ENCODE measurements around the gene ALKBH5. TPM values are rescaled to one million over a fixed set of nuclear protein-coding genes. Genes with fewer than 3 reads are reported as not detected.

The ALKBH5 gene
- total RNA-seq, 1 experiment from 2014 or later, result 105 TPM

DNA sequence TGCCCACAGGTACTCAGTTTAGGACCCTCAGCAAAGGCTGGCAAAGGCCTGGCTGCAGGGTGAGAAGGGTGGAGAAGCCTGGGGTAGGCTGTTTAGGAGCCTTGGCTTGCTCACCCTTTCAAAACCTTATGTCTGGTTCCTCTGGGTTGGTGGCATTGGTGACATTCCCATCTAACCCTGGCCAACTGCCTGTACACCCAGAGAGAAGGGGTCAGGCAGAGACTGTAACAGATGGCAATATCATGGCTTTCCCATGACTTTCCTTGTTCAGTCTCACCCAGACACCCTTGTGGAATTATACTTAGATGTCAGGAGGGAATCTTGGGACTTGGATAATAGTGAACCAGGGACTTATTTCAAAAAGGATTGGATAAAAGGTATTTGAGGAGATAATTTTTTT lies 23.3 kb downstream of the ALKBH5 start:
- TF ChIP-seq ZNF121 (CRISPR knock-in tag; IDR thresholded peaks at IDR 0.05) (no peak), FOXP4 (CRISPR knock-in tag; IDR thresholded peaks at IDR 0.05) (no peak), HMGA2 (CRISPR knock-in tag; IDR thresholded peaks at IDR 0.05) (no peak)
- TF ChIP-seq, protein P1, sequence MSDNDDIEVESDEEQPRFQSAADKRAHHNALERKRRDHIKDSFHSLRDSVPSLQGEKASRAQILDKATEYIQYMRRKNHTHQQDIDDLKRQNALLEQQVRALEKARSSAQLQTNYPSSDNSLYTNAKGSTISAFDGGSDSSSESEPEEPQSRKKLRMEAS (CRISPR knock-in tag; IDR thresholded peaks at IDR 0.05), result no peak
- TF ChIP-seq, protein P2, sequence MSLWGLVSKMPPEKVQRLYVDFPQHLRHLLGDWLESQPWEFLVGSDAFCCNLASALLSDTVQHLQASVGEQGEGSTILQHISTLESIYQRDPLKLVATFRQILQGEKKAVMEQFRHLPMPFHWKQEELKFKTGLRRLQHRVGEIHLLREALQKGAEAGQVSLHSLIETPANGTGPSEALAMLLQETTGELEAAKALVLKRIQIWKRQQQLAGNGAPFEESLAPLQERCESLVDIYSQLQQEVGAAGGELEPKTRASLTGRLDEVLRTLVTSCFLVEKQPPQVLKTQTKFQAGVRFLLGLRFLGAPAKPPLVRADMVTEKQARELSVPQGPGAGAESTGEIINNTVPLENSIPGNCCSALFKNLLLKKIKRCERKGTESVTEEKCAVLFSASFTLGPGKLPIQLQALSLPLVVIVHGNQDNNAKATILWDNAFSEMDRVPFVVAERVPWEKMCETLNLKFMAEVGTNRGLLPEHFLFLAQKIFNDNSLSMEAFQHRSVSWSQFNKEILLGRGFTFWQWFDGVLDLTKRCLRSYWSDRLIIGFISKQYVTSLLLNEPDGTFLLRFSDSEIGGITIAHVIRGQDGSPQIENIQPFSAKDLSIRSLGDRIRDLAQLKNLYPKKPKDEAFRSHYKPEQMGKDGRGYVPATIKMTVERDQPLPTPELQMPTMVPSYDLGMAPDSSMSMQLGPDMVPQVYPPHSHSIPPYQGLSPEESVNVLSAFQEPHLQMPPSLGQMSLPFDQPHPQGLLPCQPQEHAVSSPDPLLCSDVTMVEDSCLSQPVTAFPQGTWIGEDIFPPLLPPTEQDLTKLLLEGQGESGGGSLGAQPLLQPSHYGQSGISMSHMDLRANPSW (CRISPR knock-in tag; conservative IDR thresholded peaks at IDR 0.05; ENCODE audit: low read depth), result no peak
- ChIA-PET CTCF (no interaction called here), POLR2A (no interaction called here)
- Mint-ChIP-seq H3K4me1 (peaks cover 4% of the 10 kb centered on the region; the same call in 1 of the 2 replicates), H3K36me3 (peaks cover 44% of the 10 kb centered on the region), H3K27me3 (ENCODE audit: low read depth) (no peaks in the 10 kb centered on the region), H3K4me3 (no peak overlapping the region), H3K27ac (no peak overlapping the region), H3K9me3 (no peaks in the 10 kb centered on the region)
- no peak for DNase-seq (ENCODE audit: low spot score)
- no peak for ATAC-seq

GRCh38 chr17:18208092-18208491 lies 24.5 kb downstream of the ALKBH5 start:
- Mint-ChIP-seq H3K36me3 (peaks cover 44% of the 10 kb centered on the region), H3K9me3 (no peaks in the 10 kb centered on the region), H3K4me1 (peaks cover 4% of the 10 kb centered on the region; the same call in 1 of the 2 replicates), H3K27ac (no peak overlapping the region), H3K4me3 (no peak overlapping the region), H3K27me3 (ENCODE audit: low read depth) (no peaks in the 10 kb centered on the region)
- ChIA-PET POLR2A (no interaction called here), CTCF (no interaction called here)
- no peak for DNase-seq (ENCODE audit: low spot score)
- no peak for ATAC-seq
- TF ChIP-seq TP53 (CRISPR knock-in tag; IDR thresholded peaks at IDR 0.05) (no peak), TCF7 (CRISPR knock-in tag; IDR thresholded peaks at IDR 0.05; ENCODE audit: low read depth) (no peak), ZNF396 (CRISPR knock-in tag; IDR thresholded peaks at IDR 0.05; ENCODE audit: borderline replicate concordance) (no peak), ATF3 (CRISPR knock-in tag; conservative IDR thresholded peaks at IDR 0.05) (no peak), NFE2L1 (CRISPR knock-in tag; IDR thresholded peaks at IDR 0.05) (no peak)

GRCh38 chr17:18213666-18214270 lies 30.1 kb downstream of the ALKBH5 start:
- Mint-ChIP-seq H3K27ac (peak overlapping the region; percentile 33), H3K36me3 (peaks cover 14% of the 10 kb centered on the region), H3K9me3 (no peaks in the 10 kb centered on the region), H3K4me3 (no peak overlapping the region), H3K27me3 (ENCODE audit: low read depth) (no peaks in the 10 kb centered on the region), H3K4me1 (peaks cover 2% of the 10 kb centered on the region; the same call in 1 of the 2 replicates)
- ChIA-PET POLR2A (no interaction called here), CTCF (interaction anchor here (0.6 to 2.0 kb wide), 2 partner anchors 73 to 1268 kb away, joined by 3 to 4 read pairs; no protein-coding TSS in a partner anchor)
- no peak for ATAC-seq
- no peak for DNase-seq (ENCODE audit: low spot score)
- TF ChIP-seq ZNF317 (CRISPR knock-in tag; IDR thresholded peaks at IDR 0.05; ENCODE audit: borderline replicate concordance, low read depth) (no peak), NFE2L1 (CRISPR knock-in tag; IDR thresholded peaks at IDR 0.05) (no peak), SP1 (CRISPR knock-in tag; conservative IDR thresholded peaks at IDR 0.05) (no peak), E2F4 (CRISPR knock-in tag; IDR thresholded peaks at IDR 0.05; ENCODE audit: borderline replicate concordance, low read depth) (no peak), ZMAT4 (CRISPR knock-in tag; IDR thresholded peaks at IDR 0.05) (no peak), IRF1 (CRISPR knock-in tag; IDR thresholded peaks at IDR 0.05) (no peak), GABPB1 (CRISPR knock-in tag; IDR thresholded peaks at IDR 0.05) (no peak), GRHL2 (CRISPR knock-in tag; IDR thresholded peaks at IDR 0.05; ENCODE audit: insufficient replicate concordance, severe bottlenecking) (no peak)
- TF ChIP-seq, protein P3, sequence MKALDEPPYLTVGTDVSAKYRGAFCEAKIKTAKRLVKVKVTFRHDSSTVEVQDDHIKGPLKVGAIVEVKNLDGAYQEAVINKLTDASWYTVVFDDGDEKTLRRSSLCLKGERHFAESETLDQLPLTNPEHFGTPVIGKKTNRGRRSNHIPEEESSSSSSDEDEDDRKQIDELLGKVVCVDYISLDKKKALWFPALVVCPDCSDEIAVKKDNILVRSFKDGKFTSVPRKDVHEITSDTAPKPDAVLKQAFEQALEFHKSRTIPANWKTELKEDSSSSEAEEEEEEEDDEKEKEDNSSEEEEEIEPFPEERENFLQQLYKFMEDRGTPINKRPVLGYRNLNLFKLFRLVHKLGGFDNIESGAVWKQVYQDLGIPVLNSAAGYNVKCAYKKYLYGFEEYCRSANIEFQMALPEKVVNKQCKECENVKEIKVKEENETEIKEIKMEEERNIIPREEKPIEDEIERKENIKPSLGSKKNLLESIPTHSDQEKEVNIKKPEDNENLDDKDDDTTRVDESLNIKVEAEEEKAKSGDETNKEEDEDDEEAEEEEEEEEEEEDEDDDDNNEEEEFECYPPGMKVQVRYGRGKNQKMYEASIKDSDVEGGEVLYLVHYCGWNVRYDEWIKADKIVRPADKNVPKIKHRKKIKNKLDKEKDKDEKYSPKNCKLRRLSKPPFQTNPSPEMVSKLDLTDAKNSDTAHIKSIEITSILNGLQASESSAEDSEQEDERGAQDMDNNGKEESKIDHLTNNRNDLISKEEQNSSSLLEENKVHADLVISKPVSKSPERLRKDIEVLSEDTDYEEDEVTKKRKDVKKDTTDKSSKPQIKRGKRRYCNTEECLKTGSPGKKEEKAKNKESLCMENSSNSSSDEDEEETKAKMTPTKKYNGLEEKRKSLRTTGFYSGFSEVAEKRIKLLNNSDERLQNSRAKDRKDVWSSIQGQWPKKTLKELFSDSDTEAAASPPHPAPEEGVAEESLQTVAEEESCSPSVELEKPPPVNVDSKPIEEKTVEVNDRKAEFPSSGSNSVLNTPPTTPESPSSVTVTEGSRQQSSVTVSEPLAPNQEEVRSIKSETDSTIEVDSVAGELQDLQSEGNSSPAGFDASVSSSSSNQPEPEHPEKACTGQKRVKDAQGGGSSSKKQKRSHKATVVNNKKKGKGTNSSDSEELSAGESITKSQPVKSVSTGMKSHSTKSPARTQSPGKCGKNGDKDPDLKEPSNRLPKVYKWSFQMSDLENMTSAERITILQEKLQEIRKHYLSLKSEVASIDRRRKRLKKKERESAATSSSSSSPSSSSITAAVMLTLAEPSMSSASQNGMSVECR (CRISPR knock-in tag; IDR thresholded peaks at IDR 0.05; ENCODE audit: borderline replicate concordance), result no peak

All from WTC11 (cell line).